ENCODE measurements around the gene TUBGCP2.

TUBGCP2 gene

DNA sequence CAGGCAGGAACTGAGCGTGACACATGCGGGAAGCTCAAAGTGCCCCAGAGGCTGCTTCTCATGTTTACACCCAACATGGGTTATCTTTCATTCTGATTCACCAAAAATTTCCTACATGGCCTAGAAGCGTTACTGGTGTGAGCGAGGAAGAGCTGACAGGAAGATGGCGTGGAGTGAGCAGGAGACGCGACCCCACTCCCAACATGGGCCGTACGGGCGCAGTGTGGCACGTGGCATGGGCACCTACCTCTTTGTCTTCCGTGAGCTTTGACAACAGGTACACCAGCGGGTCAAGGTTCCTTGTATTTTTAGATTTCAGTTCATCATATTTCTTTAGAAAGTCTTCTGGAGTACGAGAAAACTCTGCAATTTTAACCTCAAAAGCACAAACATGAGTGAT, 8.9 kb downstream of the TUBGCP2 start:
- no peak for DNase-seq

GRCh38 chr10:133299224-133299623, 9.4 kb downstream of the TUBGCP2 start:
- DNase-seq, result no peak

GRCh38 chr10:133298466-133298865, 10.2 kb downstream of the TUBGCP2 start:
- no peak for DNase-seq

DNA sequence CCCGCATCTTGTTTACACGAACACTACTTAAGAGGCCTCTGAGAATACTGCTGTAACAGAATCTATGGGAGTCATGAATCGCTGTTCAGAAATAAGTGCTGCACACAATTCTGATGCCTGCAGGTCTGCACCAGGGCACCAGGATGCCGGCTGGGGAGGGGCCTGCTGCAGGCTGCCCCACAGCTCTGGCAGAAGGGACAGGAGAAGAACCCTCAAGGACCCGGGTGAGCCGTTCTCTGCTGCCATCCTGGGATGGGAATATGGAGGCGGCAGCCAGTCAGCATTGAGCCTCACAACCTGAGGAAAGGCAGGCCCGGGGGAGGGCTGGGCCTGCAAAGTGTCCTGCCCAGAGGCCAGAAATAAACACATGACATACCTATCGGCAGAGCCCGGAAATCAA, 11.2 kb downstream of the TUBGCP2 start:
- no peak for DNase-seq

GRCh38 chr10:133295426-133296320, 13.0 kb downstream of the TUBGCP2 start:
- DNase-seq, result no peak

- no peak for DNase-seq
Measured at GRCh38 chr10:133294189-133294588, 14.5 kb downstream of the TUBGCP2 start.

DNA sequence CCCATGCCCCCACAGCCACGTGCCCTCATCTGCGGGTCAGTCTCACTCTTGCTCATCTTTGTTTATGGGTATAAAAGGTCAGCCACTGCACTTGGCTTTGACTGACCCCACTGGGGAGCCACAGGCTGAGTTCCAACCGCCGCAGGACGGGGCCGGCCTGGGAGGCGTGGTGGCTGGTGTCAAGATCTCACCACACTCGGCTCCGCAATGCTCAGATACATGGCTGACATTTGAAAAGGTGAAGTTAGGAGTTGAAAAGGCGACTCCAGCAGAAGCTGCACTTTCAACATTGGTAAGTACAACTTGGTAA, 14.9 kb downstream of the TUBGCP2 start:
- DNase-seq, result no peak

DNA sequence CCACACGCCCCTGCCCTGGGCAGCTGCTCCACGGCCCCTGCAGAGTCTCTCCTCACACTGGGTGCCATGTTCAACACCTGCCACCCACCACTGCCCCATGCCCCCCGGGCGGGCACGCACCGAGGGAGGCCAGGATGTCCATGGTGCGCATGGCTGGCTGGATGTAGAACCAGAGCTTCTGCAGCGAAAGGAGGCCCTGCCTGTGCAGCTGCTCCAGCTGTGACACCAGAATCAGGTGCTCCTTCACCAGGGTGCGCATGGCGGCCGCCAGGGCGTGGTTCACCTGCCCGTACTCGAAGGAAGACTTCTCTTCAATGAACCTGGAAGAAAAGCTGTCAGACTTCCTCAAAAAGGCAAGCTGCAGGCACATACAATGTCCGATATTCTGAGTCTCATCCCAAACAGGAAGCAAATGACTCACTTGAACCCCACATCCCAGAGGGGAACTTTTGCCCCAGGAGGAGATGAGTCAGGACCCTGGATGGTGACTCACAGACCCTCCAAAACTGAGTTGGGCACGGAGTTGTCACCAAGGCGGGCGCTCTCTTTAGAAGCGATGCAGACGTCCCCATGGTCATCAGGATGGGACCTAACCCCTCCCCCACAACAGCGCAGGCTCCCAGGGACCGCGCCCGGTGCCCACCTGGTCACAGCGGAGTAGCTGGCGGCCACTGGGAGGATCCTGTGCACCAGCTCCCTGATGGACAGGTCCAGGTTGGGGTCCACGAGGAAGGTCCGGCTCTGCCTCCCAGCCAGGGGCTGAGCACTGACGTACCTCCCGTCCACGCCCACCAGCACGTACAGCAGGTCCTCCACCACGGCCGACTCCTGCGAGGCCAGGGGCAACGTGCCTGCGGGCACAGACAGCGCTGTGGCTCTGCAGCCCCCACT, 15.5 kb downstream of the TUBGCP2 start:
- DNase-seq, result no peak

GRCh38 chr10:133289761-133290160, 18.9 kb downstream of the TUBGCP2 start:
- DNase-seq, result no peak

DNA sequence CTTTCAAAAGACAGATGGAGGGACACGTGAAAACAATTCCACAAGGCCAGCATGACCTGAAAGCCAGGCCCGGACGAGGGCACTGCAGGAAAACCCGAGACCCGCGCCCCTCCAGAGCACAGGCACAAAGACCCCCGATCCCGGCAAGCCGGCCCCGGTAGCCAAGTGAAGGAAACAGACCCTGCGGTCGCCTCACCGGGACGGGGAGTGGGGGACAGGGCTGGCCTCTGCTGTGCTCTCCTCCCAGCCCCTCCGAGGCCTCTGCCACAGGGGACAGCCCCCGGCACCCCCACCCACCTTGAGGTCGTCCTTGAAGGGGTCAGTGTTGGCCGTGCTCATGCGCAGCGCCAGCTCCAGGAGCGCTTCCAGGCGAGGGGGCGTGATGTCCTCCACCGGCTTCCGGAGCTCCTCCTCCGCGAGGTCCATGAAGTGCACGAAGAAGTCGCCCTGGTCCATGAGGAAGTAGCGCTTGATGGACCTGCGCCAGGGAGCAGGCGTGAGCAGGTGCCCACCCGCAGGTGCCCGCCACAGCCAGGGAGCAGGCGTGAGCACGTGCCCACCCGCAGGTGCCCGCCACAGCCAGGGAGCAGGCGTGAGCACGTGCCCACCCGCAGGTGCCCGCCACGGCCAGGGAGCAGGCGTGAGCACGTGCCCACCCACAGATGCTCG, 20.7 kb downstream of the TUBGCP2 start:
- DNase-seq, result no peak

DNA sequence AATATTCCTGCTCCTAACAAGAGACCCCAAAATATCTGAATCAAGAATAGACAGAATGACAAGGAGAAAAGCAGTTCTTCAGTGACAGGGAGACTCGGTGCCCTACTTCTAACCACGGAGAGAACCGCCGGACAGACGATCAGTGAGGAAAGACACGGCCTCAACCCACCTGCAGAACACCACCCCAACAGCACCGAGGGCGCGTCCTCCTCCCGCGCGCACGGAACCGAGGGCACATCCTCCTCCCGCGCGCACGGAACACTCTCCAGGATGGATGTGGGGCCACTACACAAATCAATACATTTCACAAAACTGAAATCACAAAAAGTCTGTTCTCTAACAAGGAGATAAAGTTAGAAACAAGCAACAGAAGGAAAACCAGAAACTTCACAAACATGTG, 22.3 kb downstream of the TUBGCP2 start:
- DNase-seq, result no peak

- no peak for DNase-seq
Measured at GRCh38 chr10:133285217-133285616, 23.5 kb downstream of the TUBGCP2 start.

- no peak for DNase-seq
Measured at GRCh38 chr10:133283931-133284330, 24.7 kb downstream of the TUBGCP2 start.

DNA sequence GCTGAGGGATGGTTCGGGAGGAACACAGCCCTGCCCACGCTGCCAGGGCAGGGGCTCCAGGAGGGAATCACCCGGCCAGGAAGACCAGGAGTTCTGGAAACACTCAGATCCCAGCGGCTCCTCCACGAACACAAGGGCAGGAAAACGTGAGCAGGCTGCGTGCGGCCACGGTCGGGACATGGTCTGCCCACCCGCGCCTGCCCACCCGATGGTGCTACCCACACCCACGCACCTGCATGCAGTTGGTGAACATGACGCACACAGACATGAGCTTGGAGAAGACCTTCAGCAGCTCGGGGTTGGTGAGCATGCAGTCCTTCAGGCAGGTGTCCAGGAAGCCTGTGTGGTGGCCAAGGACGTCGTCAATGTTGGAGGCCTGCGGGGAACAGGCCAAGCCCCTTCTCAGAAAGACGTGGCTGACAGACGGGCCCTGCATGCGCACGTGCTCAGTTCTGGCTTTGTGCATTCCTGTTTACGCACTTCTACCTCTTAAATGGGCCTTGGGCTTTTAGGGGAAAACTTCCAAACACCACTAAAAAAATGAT, 25.8 kb downstream of the TUBGCP2 start:
- no peak for DNase-seq

DNA sequence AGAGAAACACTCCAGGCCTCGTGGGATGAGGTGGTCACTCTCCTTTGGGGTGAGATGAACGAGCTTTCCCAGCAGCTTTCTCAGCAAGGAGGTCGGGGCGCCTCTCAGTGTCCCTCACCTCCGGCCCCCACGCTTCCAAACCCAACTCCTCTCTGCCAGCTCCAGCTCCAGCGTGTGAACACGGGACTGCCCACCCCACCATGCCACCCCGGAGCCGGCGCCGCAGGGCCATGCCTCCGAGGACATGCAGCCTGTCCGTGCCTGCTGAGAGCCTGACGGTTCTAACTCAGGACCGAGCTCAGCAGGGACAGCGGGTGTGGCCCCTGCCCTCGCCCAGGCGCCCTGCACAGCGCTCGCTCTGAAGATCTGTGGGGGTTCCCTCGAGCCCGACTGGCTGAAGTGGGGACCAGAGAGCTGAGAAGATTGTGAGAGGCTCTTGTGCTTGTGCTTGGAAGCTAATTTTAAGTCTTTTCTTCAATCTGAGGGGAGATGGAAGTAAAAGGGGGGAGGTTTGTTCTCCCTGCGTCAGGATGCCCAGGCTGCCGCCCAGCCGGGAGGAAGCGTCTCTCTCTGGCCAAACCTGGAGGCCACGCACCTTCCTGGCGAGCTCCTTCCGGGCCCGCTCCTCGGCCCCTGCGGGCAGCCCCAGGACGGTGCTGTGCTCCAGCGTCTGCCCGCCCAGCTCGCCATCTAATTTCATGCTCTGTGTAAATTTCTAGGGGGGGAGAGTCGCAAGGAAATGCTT, 26.9 kb downstream of the TUBGCP2 start:
- no peak for DNase-seq

- DNase-seq, result no peak
Measured at GRCh38 chr10:133281084-133281483, 27.6 kb downstream of the TUBGCP2 start.

GRCh38 chr10:133280391-133281059, 28.1 kb downstream of the TUBGCP2 start:
- DNase-seq, result no peak

DNA sequence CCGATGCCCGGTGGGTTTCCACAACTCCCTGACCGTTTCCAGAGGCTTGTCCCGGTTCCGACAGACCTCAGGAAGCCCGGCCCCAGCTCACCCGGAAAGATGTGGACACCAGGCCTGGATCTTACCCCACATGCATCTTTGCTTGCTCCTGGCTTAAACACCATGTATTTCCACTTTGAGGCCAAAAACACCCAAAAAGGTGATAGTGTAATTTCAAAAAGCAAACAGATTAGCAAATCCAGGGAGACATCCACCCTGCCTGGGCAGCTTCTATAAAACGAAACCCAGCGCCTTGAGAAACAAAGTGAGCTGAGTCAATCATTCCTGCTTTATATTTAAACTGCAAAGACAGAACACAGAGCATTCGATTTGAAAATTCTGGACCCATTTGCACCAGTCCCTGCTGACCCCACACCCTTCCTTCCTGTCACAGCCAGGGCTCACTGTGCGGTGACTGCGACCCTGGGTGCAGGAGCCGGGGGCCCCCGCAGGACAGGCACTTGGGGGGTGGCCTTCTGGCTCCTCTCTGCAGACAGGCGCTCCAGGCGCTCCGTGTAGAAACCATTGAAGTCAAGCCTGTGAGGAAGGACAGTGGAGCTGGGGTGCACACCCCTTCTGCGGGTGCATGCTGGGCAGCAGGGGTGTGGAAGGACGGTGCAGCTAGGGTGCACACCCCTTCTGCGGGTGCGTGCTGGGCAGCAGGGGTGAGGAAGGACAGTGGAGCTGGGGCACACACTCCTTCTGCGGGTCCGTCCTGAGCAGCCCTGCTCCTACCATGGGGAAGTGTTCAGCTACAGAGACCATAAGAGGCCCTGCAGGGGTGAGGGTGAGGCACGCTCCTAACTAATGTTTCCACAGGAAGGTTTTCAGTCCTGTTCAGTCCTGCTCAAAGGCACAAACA, 29.1 kb downstream of the TUBGCP2 start:
- no peak for DNase-seq

- DNase-seq, result no peak
Measured at GRCh38 chr10:133278577-133279265, 30.0 kb downstream of the TUBGCP2 start.

- no peak for DNase-seq
Measured at GRCh38 chr10:133277993-133278576, 30.6 kb downstream of the TUBGCP2 start.

Measured in NCI-H146 (cell line).